K562 (cell line): ENCODE data around the gene C2orf92. TPM values are rescaled to one million over a fixed set of nuclear protein-coding genes. Genes with fewer than 3 reads are reported as not detected.

ENCODE experiments used
- BMI1 ChIP-seq: fragments of 150-350 bp; IDR thresholded peaks from 2 replicates; pipeline ENCODE4 v1.6.1; 2014; ENCODE audit warnings: low read length
- CBFA2T3 ChIP-seq: fragments of 450-650 bp; IDR thresholded peaks from 2 replicates; pipeline ENCODE4 v1.6.1; 2017
- CCAR2 ChIP-seq: fragments of 200-400 bp; formaldehyde crosslinking; IDR thresholded peaks from 2 replicates; pipeline ENCODE4 v1.6.1; 2017; ENCODE audit warnings: mild to moderate bottlenecking, low read depth, low read length
- ELF1 ChIP-seq: fragments of 200-800 bp; sonication (Bioruptor generic); IDR thresholded peaks from 2 replicates; pipeline ENCODE4 v1.6.1; 2016; ENCODE audit warnings: missing genetic modification characterization, missing compliant biosample characterization
- KDM1A ChIP-seq, 2 experiments: fragments of 450-650 bp; IDR thresholded peaks; 2 replicates each; pipeline ENCODE4 v1.6.1; 2016; ENCODE audit warnings: mild to moderate bottlenecking in 2 of 2
- L3MBTL2 ChIP-seq: fragments of 450-650 bp; IDR thresholded peaks from 2 replicates; pipeline ENCODE4 v1.6.1; 2016; ENCODE audit warnings: mild to moderate bottlenecking, moderate library complexity
- NCOR1 ChIP-seq: fragments of 450-650 bp; IDR thresholded peaks from 2 replicates; pipeline ENCODE4 v1.6.1; 2016; ENCODE audit warnings: mild to moderate bottlenecking, moderate library complexity
- PHF21A ChIP-seq: fragments of 450-650 bp; IDR thresholded peaks from 2 replicates; pipeline ENCODE4 v1.6.1; 2017; ENCODE audit warnings: low read depth, borderline replicate concordance
- RBM34 ChIP-seq: fragments of 200-400 bp; formaldehyde crosslinking; IDR thresholded peaks from 2 replicates; pipeline ENCODE4 v1.6.1; 2018; ENCODE audit warnings: low read length, borderline replicate concordance; ENCODE audit not compliant: insufficient read depth
- SLC30A9 ChIP-seq: fragments of 250-450 bp; sonication (Bioruptor Pico); IDR thresholded peaks from 2 replicates; pipeline ENCODE4 v1.8.0; 2022; ENCODE audit warnings: mild to moderate bottlenecking, moderate library complexity
- SMAD4 ChIP-seq: fragments of 250-450 bp; sonication (Bioruptor Pico); conservative IDR thresholded peaks from 2 replicates; pipeline ENCODE4 v1.8.0; 2021; ENCODE audit warnings: inconsistent platforms, mild to moderate bottlenecking, moderate library complexity
- SMARCA4 ChIP-seq: fragments of 450-650 bp; IDR thresholded peaks from 2 replicates; pipeline ENCODE4 v1.6.1; 2016
- TARDBP ChIP-seq: fragments of 450-650 bp; IDR thresholded peaks from 2 replicates; pipeline ENCODE4 v1.6.1; 2016
- YBX1 ChIP-seq: fragments of 450-650 bp; IDR thresholded peaks from 2 replicates; pipeline ENCODE4 v1.7.1; 2016; ENCODE audit warnings: mild to moderate bottlenecking
- ZFP36 ChIP-seq: fragments of 150-350 bp; IDR thresholded peaks from 2 replicates; pipeline ENCODE4 v1.6.1; 2018; ENCODE audit warnings: low read length, low read depth; ENCODE audit not compliant: partially characterized antibody
- ZNF146 ChIP-seq: IDR thresholded peaks from one replicate; pipeline ENCODE4 v1.6.1; 2018; ENCODE audit warnings: missing compliant biosample characterization; ENCODE audit not compliant: unreplicated experiment
- ZNF23 ChIP-seq: fragments of 250-450 bp; sonication (Bioruptor Pico); IDR thresholded peaks from 2 replicates; pipeline ENCODE4 v1.4.0; 2020; ENCODE audit warnings: mild to moderate bottlenecking
- ZSCAN29 ChIP-seq: fragments of 450-650 bp; IDR thresholded peaks from 2 replicates; pipeline ENCODE4 v1.6.1; 2017
- polyA plus RNA-seq, 8 experiments: library from polyadenylated mRNA; depleted of rRNA in 4 of 8; stranded (reverse) in 5 of 8; unstranded in 3 of 8; fragments of >200 nt; fragmentation: Nextera tagmentation in 2 of 8; fragmentation: Illumina TruSeq in 1 of 8; extraction: Ambion mirVana in 2 of 8; extraction: Trizol in 1 of 8; gene quantifications; 2 replicates each; pipeline versions ENCODE4 v1.2.1 to v1.2.3, GENCODE V29; 2011 to 2014; ENCODE audit warnings: inconsistent platforms in 1 of 8, missing spikeins in 1 of 8
- total RNA-seq, 7 experiments: library from RNA; depleted of rRNA in 6 of 7; stranded (reverse); fragments of >200 nt in 6 of 7; fragmentation: Illumina TruSeq in 2 of 7; extraction: Trizol in 2 of 7; gene quantifications; 2 replicates each; pipeline versions ENCODE4 v1.2.1 to v1.2.3, GENCODE V29; 2011 to 2021; ENCODE audit warnings: low replicate concordance in 1 of 7
- TF ChIP-seq, protein P1 (sequence below): fragments of 450-650 bp; formaldehyde crosslinking; IDR thresholded peaks from 2 replicates; pipeline ENCODE4 v1.4.0; 2020; ENCODE audit warnings: mild to moderate bottlenecking, moderate library complexity
- TF ChIP-seq, protein P2 (sequence below): sonication (generic); formaldehyde crosslinking; IDR thresholded peaks from 2 replicates; pipeline ENCODE4 v1.9.0; 2022; ENCODE audit warnings: mild to moderate bottlenecking, missing genetic modification reagents

Gene C2orf92
- total and polyA plus RNA-seq, 9 of the 15 experiments (the other 6 are each of a cell fraction or from before 2014, with no cell fraction given), result 0.65 to 6.8 (median 3.6) TPM

DNA sequence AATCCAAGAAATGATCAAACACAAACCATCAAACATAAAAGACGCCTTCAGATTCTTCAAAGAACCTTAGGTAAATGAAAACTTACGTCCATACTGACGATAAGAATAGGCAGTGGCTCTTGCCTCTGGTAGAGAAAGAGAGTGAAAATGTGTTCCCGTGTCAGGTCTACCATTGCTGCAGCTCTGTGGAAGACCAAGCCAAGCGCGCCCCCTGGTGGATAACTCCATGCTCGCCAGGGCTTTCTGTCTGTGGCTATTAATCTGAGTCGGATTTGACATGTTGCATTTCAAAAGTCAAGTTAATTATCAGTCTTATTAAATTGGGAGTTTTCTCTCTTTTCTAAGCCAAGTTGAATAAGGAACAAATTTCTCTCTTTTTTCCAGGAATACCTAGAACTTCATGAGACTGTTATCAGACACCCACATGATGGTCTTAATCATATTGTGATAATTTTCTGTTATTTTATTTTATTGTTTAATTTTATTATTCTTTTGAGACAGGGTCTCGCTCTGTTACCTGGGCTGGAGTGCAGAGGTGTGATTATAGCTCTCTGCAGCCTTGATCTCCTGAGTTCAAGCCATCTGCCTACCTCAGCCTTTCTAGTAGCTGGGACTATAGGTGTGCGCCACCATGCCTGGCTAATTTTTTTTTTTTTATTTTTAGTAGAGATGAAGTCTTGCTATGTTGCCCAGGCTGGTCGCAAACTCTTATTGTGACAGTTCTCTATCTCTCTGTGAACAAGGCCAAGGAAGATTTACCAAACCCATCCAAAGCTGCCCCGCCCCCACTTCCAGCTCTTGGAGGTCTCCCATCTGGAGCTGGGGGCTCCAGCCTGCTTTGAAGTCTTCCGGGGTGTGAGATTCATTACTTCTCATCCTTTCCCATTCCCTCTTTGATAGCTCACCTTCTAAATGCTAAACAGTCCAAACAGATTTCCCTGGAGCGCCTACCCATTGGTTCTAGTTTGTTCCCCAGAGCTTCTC, 28.0 kb downstream of the C2orf92 start (continued):
- peak; percentile 46 for TF ChIP-seq ZFP36
- TF ChIP-seq L3MBTL2, result peak; percentile 35; the same call in 1 of the 2 replicates
- no peak for TF ChIP-seq CCAR2
- TF ChIP-seq ZSCAN29, result no peak
- no peak for TF ChIP-seq ELF1 (tag)
- TF ChIP-seq SLC30A9 (CRISPR knock-in tag), result no peak
- no peak for TF ChIP-seq ZNF23 (CRISPR knock-in tag)
- no peak for TF ChIP-seq TARDBP
- no peak for TF ChIP-seq KDM1A (IDR thresholded peaks at IDR 0.05)
- TF ChIP-seq BMI1, result no peak
- no peak for TF ChIP-seq ZNF146 (CRISPR knock-in tag)
- no peak for TF ChIP-seq SMARCA4
- TF ChIP-seq, protein P1, sequence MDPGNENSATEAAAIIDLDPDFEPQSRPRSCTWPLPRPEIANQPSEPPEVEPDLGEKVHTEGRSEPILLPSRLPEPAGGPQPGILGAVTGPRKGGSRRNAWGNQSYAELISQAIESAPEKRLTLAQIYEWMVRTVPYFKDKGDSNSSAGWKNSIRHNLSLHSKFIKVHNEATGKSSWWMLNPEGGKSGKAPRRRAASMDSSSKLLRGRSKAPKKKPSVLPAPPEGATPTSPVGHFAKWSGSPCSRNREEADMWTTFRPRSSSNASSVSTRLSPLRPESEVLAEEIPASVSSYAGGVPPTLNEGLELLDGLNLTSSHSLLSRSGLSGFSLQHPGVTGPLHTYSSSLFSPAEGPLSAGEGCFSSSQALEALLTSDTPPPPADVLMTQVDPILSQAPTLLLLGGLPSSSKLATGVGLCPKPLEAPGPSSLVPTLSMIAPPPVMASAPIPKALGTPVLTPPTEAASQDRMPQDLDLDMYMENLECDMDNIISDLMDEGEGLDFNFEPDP, result no peak
- no peak for TF ChIP-seq YBX1
- TF ChIP-seq, protein P2, sequence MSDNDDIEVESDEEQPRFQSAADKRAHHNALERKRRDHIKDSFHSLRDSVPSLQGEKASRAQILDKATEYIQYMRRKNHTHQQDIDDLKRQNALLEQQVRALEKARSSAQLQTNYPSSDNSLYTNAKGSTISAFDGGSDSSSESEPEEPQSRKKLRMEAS (CRISPR knock-in tag), result no peak
- TF ChIP-seq CBFA2T3, result no peak
- no peak for TF ChIP-seq RBM34
- TF ChIP-seq NCOR1, result no peak
- TF ChIP-seq PHF21A, result no peak
- TF ChIP-seq SMAD4, result peak; percentile 54; the same call in 1 of the 2 replicates
- TF ChIP-seq, all 486 proteins: peak for 37
